Stimulated activated CD4-positive, alpha-beta T cell treated with anti-CD3 and anti-CD28 coated beads, Interleukin-15, amount 100 ng/mL, for 48 hours (primary cell): ENCODE results near the gene TFAP2E.
"Not testable (repeated sequence)": the region's sequence is repeated elsewhere in the genome, so short reads cannot be mapped to it uniquely, and the experiment has no call there.

Experiments used
- DNase-seq, 2 donors: peaks; one replicate each; pipeline ENCODE4 v3.0.0-alpha.2; 2020; ENCODE audit warnings: low read depth in 2 of 2

The TFAP2E gene

GRCh38 chr1:35574125-35574654, 1.1 kb downstream of the TFAP2E start:
- no peak for DNase-seq

- no peak for DNase-seq
Measured at GRCh38 chr1:35574655-35575415, 1.7 kb downstream of the TFAP2E start.

- DNase-seq: no peak
Measured at GRCh38 chr1:35575416-35575958, 2.4 kb downstream of the TFAP2E start.

GRCh38 chr1:35576061-35576765, 3.1 kb downstream of the TFAP2E start:
- no peak for DNase-seq

GRCh38 chr1:35576766-35577070, 3.6 kb downstream of the TFAP2E start:
- DNase-seq: not testable (repeated sequence)

GRCh38 chr1:35577071-35577998, 4.2 kb downstream of the TFAP2E start:
- peak in 1 of 2 donors; percentile 33 for DNase-seq

GRCh38 chr1:35580949-35581388, 7.9 kb downstream of the TFAP2E start:
- no peak for DNase-seq

- DNase-seq: not testable (repeated sequence)
Measured at GRCh38 chr1:35581621-35582020, 8.5 kb downstream of the TFAP2E start.

GRCh38 chr1:35585281-35585680, 12.2 kb downstream of the TFAP2E start:
- no peak for DNase-seq

GRCh38 chr1:35585805-35586204, 12.7 kb downstream of the TFAP2E start:
- DNase-seq: not testable (repeated sequence)

- DNase-seq: no peak
Measured at GRCh38 chr1:35586808-35587207, 13.7 kb downstream of the TFAP2E start.

- no peak for DNase-seq
Measured at GRCh38 chr1:35587736-35588135, 14.6 kb downstream of the TFAP2E start.

- DNase-seq: no peak
Measured at GRCh38 chr1:35588197-35588910, 15.2 kb downstream of the TFAP2E start.

- no peak for DNase-seq
Measured at GRCh38 chr1:35589516-35590427, 16.7 kb downstream of the TFAP2E start.

GRCh38 chr1:35590476-35591040, 17.4 kb downstream of the TFAP2E start:
- DNase-seq: no peak

GRCh38 chr1:35591211-35591610, 18.1 kb downstream of the TFAP2E start:
- DNase-seq: no peak

- no peak for DNase-seq
Measured at GRCh38 chr1:35592991-35593769, 20.1 kb downstream of the TFAP2E start.

- DNase-seq: no peak
Measured at GRCh38 chr1:35594005-35594760, 21.1 kb downstream of the TFAP2E start.
